NOMO-1 treated with DMSO at 0.1 percent for 48 hours (cell line): ENCODE data around the gene S100A12.

Source experiments
- DNase-seq: peaks from one replicate; lab custom pipeline; 2025; ENCODE audit not compliant: unreplicated experiment; lab: John Stamatoyannopoulos, UW

Gene S100A12

DNA sequence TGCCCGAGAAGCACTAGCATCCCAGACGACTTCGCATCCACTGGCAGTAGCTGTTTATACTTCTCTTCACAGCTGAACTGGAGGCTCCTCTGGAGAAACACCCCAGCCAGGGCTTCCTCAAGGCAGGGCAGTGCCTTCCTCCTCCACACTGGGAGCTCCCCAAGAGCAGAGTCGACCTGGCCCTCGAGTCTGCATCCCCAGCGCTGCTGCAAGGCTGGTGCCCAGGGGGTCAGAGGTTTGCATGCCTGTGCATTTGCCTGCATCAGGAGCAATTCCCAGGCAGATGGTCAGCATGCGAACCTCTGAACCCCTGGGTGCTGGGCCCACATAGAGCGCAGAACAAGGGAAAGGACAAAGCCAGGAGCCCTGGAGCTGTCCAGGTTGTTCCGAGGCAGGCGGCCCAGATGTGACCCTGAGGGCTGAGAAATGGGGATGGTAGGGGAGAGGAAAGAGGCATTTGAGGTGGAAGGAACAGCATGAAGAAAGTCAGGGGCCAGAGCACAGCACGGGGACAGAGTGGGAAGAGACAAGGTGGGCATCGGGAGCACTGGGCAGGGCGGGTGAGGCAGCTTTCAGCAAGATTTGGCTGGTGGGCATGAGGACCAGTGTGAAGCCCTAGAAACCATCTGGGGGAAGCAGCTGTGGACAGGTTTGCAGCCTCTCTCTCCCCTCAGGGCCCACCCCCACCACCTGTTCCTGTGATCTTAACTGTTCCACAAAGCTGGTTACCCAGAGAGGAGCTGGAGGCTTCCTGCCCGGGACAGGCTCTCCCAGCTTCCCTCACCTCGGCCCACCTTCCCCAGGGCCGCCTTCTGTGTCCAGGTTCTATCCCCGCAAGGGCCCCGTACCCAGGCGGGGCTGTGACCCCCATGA is 21.9 kb upstream of the S100A12 start:
- DNase-seq, result no peak

DNA sequence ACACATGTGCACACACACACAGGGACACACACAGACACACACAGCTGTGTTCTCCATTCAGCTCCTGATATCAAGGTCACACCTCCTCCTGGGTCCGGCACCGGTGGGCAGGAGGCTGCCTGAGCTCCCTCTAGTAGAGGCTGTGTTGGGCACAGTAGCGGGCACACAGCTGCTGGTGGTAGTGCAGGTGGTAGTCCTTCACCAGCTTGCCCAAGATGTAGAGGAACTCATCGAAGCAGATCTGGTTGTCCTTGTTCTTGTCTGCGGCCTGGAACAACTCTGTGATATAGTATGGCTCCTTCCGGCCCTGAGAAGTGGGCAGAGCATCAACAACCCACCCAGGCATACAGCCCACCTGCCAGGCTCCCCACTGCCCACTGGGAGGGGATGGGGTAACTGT is 21.0 kb upstream of the S100A12 start:
- DNase-seq, result no peak

DNA sequence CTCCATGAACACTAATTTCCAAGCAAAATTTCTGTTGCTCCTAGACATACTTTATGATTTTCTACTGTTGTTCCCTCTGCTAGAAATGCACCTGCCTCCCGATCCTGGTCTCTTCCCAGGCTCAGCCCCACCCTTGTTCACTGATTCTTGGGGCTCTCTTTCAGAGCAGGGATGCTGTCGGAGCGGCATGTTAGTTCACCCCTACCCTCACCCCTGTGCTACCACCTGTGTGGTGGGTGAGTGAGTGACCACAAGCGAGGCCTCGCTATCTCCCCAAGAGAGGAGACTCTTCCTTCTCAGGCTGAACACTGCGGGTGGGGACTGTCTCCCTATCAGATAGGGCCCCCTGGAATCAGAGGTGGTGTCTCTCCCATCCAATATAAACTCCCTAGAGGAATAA is 20.4 kb upstream of the S100A12 start:
- no peak for DNase-seq

DNA sequence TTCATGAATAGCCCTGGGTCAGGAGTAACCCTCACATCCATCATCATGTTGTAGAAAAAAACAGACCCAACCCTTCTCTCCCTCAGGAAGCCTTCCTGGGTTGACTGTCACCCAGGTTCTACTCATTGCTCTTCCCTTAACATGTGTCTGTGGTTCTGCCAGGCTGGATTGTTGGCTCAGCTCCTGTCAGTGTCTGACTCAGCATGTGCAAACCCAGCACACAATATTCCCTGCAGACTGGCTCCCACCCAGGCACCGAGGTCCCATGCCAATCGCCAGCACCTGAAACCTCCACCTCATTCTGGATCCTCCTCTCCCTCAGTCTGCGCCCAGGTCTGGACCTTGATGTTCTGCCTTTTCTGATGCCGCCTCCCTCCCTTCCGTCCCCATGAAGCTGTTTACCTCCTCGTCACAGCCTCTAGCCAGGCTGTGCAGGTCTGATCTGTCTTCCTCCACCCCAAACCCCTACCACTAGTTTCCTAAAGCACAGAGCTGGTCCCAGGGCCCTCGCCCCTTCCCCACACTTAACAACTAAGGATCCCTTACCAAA is 19.8 kb upstream of the S100A12 start:
- no peak for DNase-seq

DNA sequence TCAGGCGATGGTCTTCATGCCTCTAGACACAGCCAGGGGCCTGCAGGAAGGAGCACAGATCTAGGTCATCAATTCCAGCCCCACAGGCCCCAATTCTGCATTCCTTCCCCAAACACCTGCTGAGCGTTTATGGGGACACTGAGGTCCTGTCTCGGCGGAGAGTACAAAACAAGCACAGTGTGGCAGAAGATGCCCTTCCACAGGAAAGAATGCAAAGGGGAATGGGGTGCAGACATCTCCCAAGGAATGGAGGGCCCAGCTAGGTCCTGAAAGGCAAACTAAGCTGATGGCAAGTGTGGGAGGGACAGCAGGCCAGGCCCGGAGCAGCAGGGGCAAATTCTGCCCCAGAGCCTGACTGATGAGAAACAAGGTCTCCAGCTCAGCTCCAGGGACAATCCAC is 19.0 kb upstream of the S100A12 start:
- no peak for DNase-seq

DNA sequence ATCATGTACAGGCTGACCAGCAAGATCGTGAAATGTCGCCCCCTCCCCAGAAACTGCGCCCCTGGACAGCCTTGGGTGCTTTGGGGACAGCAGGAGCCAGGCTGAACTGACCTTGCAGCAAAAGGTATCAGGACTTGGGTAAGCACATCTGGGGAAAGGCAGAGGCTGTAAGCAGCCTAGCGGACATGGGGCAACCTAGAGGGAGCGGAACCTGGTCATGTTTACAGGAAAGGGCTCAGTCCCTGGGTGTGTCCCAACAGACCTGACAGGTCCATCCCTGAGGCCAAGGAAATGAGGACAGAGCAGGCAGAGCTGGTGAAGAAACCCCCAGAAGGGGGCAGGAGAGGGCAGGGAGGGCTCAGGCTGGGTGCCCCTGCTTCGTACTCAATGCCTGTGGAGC is 18.5 kb upstream of the S100A12 start:
- DNase-seq, result no peak

DNA sequence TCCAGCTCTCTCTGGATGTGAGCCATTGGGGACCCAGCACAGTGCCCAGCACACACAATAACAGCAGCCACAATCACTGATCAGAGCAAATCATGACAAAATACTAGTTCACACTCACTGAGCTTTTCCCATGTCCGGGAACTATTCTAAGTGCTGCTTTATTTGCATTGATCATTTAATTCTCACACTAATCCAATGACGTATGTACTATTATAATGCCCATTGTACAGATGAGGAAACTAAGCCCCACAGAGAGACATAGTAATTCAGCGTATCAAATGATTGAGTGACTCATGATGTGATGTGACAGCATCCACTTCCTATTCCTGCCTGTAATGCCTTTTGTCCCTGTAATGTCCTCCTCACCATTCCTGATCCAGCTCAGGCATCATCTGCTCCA is 17.4 kb upstream of the S100A12 start:
- DNase-seq, result no peak

DNA sequence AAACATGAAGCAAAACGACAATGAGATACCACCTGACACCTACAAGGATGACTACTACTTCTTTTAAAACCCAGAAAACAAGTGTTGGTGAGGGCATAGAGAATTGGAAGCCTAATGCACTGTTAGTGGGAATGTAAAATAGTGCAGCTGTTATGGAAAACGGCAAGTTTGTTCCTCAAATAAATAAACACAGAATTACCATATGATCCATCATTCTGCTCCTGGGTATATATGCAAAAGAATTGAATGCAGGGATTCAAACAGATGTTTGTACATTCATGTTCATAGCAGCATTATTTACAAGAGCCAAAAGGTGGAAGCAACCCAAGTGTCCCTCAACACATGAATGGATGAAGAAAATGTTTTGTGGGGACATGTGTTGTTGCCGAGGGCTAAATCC is 16.8 kb upstream of the S100A12 start:
- no peak for DNase-seq

DNA sequence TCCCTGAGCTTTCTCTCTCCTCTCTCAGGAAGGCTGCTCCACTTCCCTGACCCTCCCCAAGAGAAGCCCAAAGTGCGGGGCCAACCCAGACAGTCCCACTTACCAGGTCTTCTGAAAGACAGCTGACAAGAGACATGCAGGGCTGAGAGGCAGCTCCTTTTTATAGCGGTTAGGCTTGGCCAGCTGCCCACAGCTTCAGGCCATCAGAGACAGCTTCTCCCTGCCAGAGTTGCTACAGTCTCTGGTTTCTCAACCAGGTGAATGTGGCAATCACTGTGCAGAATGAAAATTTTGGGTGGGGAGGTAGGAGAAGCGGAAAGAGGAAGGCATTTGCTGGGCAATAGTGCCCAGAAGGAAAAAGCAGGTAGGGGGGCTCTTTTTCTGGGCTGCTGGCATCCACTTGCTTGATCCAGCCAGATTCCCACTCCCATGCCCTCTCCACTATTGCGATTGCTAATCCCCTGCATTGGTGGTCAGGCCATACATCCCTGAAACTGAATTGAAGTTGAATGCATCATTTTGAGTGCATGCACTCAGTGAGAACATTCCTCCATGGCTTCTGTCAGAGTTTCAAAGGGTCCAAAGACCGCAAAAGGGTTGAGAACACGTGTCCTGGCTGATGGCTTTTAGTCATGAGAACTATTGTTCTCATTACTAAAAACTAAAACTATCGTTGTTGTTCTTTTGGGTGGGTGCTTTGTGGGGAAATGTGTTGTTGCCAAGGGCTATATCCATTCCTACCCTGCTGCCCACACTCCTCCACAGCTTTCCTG is 15.7 kb upstream of the S100A12 start, which contains the start of gene S100A8:
Gene S100A8, minus strand, starts transcription at position 136 of the 773 bp plus-strand sequence. CDS start 538 bp downstream, outside the sequence.
- peak; percentile 80 for DNase-seq

DNA sequence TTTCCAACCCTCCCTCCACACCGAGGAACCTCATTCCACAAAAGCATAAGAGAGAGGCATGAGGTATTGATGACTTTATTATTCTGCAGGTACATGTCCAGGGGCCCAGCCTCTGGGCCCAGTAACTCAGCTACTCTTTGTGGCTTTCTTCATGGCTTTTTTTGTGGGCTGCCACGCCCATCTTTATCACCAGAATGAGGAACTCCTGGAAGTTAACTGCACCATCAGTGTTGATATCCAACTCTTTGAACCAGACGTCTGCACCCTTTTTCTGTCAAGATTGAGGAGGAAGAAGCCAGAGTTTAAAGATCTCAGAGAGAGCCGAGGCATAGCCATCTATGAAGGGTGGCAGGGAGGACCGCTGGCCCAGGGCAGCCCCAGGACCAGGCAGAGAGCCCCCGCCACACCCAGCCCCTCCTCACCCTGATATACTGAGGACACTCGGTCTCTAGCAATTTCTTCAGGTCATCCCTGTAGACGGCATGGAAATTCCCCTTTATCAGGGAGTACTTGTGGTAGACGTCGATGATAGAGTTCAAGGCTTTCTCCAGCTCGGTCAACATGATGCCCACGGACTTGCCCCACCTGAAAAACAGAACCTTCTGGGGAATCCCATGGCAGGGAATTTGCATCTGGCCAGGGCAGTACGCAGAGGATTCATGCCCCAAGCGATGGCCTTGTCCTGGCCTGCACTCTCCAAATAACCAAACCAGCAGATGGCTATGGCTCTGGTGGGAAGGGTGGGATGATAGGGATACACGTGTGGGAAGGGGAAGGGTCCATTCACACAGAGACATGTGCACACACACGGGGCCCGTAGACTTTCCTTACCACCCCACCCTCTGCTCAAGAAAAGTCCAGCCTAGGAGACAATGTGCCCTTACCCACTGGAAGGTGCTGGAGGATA is 14.8 kb upstream of the S100A12 start:
- DNase-seq, result peak; percentile 82

DNA sequence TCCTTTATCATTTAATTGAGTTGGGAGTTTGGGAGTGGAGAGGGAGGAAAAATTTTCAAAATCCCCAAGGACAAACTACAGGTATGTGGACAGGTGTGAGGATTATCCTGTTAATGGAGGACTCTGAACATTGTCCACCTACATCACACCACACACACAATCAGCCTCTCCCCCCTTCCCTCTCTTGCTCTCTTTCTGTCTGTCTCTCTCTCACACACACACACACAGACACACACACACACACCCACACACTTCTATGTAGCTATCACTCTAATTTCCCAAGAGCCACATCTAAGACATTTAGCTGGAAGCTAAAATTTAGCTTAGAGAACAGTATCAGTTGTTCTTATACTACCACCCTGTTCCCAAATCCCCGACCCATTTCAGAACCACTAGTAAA is 14.0 kb upstream of the S100A12 start:
- no peak for DNase-seq

DNA sequence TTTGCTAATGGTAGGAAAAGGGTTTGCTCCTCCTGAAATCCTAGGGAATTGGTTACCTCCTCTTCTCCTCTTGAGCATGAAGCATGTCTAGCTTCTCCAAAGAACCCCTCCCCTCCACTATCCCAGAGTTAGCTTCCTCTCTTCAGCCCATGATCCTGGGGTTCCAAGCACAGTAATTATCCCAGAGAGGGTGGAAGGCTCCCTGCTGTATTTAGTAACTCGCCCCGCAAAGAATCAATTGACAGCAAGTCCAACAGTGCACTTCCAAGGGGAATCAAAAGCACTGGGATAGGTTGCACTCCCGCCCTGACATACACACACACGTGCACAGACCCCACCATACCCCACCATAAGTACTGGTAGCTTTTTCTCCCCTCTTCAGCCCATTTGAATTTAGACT is 12.4 kb upstream of the S100A12 start:
- DNase-seq, result no peak

DNA sequence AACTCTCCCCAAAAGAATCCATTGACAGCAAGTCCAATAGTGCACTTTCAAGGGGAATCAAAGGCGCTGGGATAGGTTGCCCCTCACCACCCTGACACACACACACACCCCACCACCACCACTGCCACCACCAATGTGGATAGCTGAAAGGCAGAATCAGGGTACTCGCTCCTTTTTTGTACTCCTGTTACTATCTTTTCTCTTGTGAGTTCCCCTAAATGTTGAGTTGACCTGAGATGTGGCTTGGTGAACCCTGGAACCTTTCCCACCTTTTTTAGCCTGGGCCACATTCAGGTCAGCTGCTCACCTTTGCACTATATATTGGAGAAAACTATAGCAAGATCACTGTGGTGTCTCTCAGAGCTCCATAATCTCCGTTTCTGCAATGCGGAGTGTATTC is 11.6 kb upstream of the S100A12 start:
- no peak for DNase-seq

DNA sequence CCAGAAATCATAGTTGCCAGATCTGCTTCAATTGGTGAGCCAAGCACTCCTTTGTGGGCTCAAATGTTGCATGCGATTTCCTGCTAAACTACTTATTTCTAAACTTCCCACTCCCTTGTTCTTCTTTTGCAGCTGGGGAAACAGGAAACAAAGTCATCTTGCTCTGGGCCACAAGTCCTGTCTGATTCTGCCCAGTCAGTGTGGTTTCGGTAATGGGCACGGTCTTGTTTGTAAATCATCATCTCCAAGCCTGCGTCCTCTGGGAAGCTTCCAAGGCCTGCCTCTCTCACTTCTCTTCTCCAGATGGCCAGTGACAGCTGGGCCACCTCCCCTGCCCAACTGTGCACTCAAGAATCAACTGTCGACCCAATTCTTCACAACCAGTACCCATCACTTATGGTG is 11.1 kb upstream of the S100A12 start:
- DNase-seq, result peak; percentile 99

DNA sequence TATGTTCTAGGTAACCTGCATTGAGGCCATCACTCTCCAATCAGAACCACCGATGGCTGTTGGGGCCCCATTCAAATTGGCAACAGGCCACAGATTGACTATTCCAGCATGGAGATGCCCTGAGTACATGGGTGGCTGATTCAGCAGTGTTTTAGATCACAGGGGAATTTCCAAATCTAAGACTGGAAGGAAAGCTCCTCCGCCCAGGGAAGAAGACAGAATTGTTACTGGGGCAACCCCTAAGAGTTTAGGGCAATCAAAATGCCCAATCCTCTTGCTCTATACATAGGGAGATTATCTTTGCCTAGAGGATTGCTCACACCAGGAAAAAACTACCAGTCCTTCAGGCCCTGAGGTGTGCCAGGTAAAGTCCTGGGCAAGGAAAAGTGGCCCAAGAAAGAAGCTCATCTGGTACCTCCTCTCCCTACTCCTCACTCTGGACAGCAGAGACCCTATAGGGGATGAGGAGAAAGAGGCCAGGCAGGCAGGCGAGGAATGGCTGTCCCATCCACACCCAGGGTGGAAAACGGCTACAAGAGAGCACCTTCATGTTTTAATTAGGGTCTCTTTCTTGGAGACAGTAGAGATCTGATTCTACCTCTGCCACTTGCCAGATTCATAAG is 9.6 kb upstream of the S100A12 start:
- no peak for DNase-seq

DNA sequence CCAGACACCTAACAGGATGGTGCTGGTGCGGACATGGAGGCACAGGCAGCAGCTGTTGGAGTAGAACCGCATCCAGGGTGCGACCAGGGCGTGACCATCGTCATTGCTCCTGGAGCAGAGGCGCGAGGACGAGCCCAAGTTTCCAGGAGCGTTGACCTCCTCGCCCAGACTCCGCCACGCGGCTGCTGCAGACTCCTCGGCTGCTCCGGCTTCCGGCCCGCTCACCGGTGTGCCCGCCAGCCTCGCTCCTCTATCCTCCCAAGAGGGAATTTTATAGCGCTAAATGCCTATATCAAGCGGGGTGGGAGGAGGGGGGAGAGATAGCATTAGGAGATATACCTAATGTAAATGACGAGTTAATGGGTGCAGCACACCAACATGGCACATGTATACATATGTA is 5.3 kb upstream of the S100A12 start:
- no peak for DNase-seq

DNA sequence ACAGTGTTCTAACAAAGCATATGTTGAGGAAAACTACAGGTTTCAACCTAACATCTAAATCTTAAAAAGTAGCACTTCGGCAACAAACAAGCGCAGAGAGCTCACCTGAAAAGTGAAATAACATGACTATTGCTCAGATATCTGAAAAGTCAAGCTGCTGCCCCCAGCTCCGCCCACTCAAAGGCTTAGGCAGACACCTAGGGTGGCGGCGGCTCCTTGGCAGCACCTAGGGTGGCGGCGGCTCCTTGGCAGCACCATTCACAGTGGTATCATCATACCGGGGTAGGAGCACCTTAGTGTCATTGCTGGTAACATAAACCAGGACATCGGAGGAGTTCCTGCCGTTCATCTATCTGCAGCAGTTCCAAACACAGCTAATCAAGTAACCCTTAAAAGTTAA is 4.2 kb upstream of the S100A12 start:
- DNase-seq, result no peak

DNA sequence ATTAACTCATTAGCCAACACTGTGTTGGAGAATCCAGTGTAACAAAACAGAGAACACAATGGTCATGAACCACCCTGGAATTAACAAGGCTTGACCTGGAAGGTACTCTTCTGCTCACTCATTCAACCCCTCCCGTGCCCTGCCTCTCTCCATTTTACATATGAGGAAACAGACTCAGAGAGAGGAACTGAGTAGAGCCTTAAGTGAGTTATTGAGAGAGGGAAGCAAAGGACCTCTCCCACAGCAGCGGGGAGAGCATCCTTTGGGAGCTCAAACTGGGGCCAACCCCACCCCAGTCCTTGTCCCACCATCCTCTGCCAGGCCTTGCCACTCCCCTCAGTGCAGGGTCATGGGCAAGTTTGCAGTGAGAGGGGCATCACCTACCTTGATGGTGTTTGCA is 1.4 kb downstream of the S100A12 start:
- peak; percentile 75 for DNase-seq

DNA sequence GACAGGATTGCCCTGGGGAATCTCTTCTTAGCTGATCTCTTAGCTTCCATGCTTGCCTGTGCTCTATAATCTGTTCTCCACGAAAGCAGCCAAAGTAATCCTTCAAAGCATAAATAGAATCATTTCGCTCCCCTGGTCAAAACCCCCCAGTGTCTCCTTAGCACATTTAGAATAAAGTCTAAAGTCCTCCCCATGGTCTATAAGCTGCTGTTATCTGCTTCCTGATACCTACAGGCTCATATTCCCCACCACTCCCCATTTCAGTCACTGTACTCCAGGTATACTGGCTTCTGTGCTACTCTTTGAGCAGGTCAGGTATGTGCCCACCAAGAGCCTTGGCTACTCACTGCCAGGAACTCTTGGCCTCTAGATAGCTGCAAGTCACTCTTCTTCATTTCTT is 2.9 kb downstream of the S100A12 start:
- no peak for DNase-seq

DNA sequence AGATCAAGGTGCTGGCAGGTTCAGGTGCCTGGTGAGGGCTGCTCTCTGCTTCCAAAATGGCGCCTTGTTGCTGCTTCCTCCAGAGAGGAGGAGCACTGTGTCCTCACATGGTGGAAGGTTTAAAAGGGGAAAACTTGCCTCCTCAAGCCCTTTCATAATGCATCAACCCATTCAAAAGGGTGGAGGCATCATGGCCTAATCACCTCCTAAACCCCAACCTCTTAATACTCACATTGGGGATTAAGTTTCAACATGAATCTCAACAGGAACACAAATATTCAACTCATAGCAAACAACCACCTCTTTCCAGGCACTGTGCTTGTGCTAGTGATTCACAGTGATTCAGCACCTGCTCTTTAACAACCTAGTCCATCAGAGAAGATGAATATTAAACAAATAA is 4.2 kb downstream of the S100A12 start:
- DNase-seq, result no peak

DNA sequence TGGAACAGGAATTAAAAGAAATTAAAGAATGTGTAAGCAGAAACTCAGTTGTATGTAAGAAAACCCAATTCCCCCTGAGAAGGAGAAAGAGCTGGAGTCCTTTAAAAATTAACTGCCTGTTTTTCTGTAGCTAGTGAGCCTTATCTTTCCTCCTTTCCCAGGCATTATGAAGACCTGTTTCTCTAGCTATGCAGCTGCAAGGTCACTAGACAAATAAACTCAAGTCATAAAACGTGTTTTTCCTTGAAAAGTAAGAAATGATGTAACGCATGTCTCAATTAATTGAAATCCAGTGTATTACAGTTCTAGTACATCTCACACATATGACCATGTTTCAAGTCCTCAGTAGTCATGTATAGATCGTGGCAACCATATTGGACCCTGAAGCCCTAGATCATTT is 5.3 kb downstream of the S100A12 start:
- DNase-seq, result no peak
